Suprapubic skin (tissue), 4 donors: ENCODE measurements around the gene EMP3. TPM values are rescaled to one million over a fixed set of nuclear protein-coding genes. Genes with fewer than 3 reads are reported as not detected.
"Not testable (repeated sequence)": the region's sequence is repeated elsewhere in the genome, so short reads cannot be mapped to it uniquely, and the experiment has no call there.

Source experiments
- DNase-seq, 2 donors: peaks; one replicate each; pipeline ENCODE4 v3.0.0-alpha.2; 2019; ENCODE audit warnings: low spot score in 2 of 2
- H3K27ac ChIP-seq: fragments of 200-600 bp; sonication (generic); one replicate; pipeline ENCODE4 v1.5.1; 2019
- H3K27me3 ChIP-seq: fragments of 200-600 bp; sonication (generic); one replicate; pipeline ENCODE4 v1.5.1; 2019
- H3K36me3 ChIP-seq: fragments of 200-600 bp; sonication (generic); one replicate; pipeline ENCODE4 v1.5.1; 2019
- H3K4me1 ChIP-seq: fragments of 200-600 bp; sonication (generic); one replicate; pipeline ENCODE4 v1.5.1; 2019
- H3K4me3 ChIP-seq: fragments of 200-600 bp; sonication (generic); one replicate; pipeline ENCODE4 v1.5.1; 2019; ENCODE audit warnings: mild to moderate bottlenecking
- H3K9me3 ChIP-seq: fragments of 200-600 bp; sonication (generic); one replicate; pipeline ENCODE4 v1.5.1; 2019
- EP300 ChIP-seq: sonication (generic); formaldehyde crosslinking; IDR thresholded peaks from one replicate; pipeline ENCODE4 v1.6.1; 2017; ENCODE audit warnings: antibody characterized with exemption
- POLR2A ChIP-seq, 2 donors: fragments of 450-650 bp; IDR thresholded peaks; one replicate each; pipeline ENCODE4 v1.6.1; 2017; ENCODE audit warnings: antibody characterized with exemption in 2 of 2, mild to moderate bottlenecking in 2 of 2, moderate library complexity in 2 of 2
- POLR2AphosphoS5 ChIP-seq, 3 donors: sonication (generic); formaldehyde crosslinking; IDR thresholded peaks; one replicate each; pipeline ENCODE4 v1.6.1; 2017; ENCODE audit warnings: antibody characterized with exemption in 3 of 3
- WGBS: methylation state at CpG from one replicate; pipeline ENCODE4 v1.1.5; 2018; 5-methylcytosine and 5-hydroxymethylcytosine counted together
- total RNA-seq, 4 donors: library from RNA; depleted of rRNA; stranded (reverse); fragments of >200 nt; gene quantifications; one replicate each; pipeline ENCODE4 v1.1.0, GENCODE V29; 2016
- TF ChIP-seq, protein P1 (sequence below), 2 donors: fragments of 200-600 bp in 1 of 2; fragments of 450-650 bp in 1 of 2; sonication (generic) in 1 of 2; IDR thresholded peaks; one replicate each; pipeline ENCODE4 v1.5.1; 2016 to 2019; ENCODE audit warnings: antibody characterized with exemption in 2 of 2, mild to moderate bottlenecking in 1 of 2, moderate library complexity in 1 of 2

EMP3 gene
- total RNA-seq, 4 donors from 2014 or later: 9.3 to 22.5 (median 13.2) TPM

DNA sequence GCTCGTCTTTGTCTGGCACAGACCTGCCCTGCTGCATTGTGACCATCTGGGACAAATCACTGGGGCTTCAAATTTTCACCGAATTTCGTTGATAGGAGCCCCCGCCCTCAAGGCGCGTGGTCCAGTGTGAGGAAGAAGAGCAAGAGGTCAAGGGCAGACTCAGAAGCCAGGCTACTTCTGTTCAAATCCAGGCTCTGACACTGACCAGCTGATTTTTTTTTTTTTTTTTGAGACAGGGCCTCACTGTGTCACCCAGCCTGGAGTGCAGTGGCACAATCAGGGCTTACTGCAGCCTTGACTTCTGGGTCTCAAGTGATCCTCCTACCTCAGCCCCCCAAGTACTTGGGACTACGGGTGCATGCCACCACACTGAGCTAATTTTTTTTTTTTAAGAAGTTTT lies 46.0 kb downstream of the EMP3 start:
- WGBS: 74% methylated on average over 7 of the region's 7 CpGs
- Histone ChIP-seq H3K4me3 (no peak overlapping the region), H3K4me1 (no peaks in the 10 kb centered on the region), H3K27me3 (no peaks in the 10 kb centered on the region), H3K9me3 (no peaks in the 10 kb centered on the region), H3K27ac (no peak overlapping the region), H3K36me3 (no peaks in the 10 kb centered on the region)
- no peak for DNase-seq
- TF ChIP-seq EP300 (no peak), POLR2AphosphoS5 (IDR thresholded peaks at IDR 0.05) (no peak), POLR2A (IDR thresholded peaks at IDR 0.05) (no peak)
- TF ChIP-seq, protein P1, sequence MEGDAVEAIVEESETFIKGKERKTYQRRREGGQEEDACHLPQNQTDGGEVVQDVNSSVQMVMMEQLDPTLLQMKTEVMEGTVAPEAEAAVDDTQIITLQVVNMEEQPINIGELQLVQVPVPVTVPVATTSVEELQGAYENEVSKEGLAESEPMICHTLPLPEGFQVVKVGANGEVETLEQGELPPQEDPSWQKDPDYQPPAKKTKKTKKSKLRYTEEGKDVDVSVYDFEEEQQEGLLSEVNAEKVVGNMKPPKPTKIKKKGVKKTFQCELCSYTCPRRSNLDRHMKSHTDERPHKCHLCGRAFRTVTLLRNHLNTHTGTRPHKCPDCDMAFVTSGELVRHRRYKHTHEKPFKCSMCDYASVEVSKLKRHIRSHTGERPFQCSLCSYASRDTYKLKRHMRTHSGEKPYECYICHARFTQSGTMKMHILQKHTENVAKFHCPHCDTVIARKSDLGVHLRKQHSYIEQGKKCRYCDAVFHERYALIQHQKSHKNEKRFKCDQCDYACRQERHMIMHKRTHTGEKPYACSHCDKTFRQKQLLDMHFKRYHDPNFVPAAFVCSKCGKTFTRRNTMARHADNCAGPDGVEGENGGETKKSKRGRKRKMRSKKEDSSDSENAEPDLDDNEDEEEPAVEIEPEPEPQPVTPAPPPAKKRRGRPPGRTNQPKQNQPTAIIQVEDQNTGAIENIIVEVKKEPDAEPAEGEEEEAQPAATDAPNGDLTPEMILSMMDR (IDR thresholded peaks at IDR 0.05): no peak

DNA sequence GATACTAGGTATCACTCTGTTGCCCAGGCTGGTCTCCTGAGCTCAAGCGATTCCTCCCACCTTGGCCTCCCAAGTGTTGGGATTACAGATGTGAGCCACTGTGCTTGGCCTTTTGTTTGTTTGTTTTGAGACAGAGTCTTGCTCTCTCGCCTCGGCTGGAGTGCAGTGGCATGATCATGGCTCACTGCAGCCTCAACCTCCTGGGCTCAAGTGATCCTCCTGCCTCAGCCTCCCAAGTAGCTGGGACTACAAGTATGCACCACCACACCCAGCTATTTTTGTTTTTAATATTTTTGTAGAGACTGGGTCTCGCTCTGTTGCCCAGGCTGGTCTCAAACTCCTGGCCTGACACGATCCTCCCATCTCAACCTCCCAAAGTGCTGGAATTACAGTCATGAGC lies 46.4 kb downstream of the EMP3 start:
- not testable (repeated sequence) for H3K9me3 ChIP-seq, H3K4me3 ChIP-seq, H3K4me1 ChIP-seq, H3K27me3 ChIP-seq, H3K36me3 ChIP-seq, DNase-seq, H3K27ac ChIP-seq
- WGBS: 98% methylated on average over 5 of the region's 5 CpGs

DNA sequence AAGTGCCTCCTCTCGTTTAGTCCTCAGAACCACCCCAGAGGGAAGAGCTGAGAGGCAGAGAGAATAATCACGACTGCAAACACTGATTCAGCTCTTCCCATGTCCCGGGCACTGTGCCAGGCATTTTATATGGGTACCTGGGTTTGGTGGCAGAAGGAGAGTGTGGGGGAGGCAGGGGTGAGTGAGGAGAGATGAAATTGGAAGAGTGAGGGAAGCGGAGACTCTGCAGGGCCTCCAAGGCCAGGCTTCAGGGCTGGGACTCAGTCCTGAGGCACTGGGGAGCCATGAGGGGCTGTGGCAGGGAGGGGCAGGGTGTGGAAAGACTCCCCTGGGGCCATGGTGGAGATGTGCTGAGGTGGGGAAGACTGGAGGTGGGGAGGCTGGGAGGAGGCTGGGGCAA lies 47.6 kb downstream of the EMP3 start:
- Histone ChIP-seq H3K27me3 (no peaks in the 10 kb centered on the region), H3K36me3 (no peaks in the 10 kb centered on the region), H3K27ac (no peak overlapping the region), H3K9me3 (no peaks in the 10 kb centered on the region), H3K4me1 (no peaks in the 10 kb centered on the region), H3K4me3 (no peak overlapping the region)
- no peak for TF ChIP-seq POLR2A (IDR thresholded peaks at IDR 0.05)
- no peak for TF ChIP-seq EP300
- TF ChIP-seq POLR2AphosphoS5 (IDR thresholded peaks at IDR 0.05): no peak
- TF ChIP-seq, protein P1 (IDR thresholded peaks at IDR 0.05): no peak
- no peak for DNase-seq
- WGBS: 58% methylated on average over 4 of the region's 4 CpGs

DNA sequence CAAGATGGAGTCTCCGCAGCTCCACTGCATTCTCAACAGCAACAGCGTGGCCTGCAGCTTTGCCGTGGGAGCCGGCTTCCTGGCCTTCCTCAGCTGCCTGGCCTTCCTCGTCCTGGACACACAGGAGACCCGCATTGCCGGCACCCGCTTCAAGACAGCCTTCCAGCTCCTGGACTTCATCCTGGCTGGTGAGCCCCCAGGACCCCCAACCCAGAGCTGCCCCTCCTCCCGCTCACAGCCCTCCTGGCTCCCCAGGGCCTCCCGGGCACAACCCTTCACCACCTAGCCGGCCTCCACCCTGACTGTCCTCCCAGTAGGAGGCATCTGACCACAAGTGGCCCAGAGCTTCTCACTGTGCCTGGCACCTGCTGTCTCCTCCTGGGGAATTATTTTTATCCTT lies 48.2 kb downstream of the EMP3 start:
- H3K4me1 ChIP-seq: no peaks in the 10 kb centered on the region
- no peak overlapping the region for H3K4me3 ChIP-seq
- H3K27ac ChIP-seq: no peak overlapping the region
- H3K9me3 ChIP-seq: no peaks in the 10 kb centered on the region
- no peaks in the 10 kb centered on the region for H3K36me3 ChIP-seq
- no peaks in the 10 kb centered on the region for H3K27me3 ChIP-seq
- 93% methylated on average over 11 of the region's 11 CpGs for WGBS
- TF ChIP-seq POLR2AphosphoS5 (IDR thresholded peaks at IDR 0.05): no peak
- no peak for TF ChIP-seq POLR2A (IDR thresholded peaks at IDR 0.05)
- TF ChIP-seq, protein P1 (IDR thresholded peaks at IDR 0.05): no peak
- TF ChIP-seq EP300: no peak
- no peak for DNase-seq

DNA sequence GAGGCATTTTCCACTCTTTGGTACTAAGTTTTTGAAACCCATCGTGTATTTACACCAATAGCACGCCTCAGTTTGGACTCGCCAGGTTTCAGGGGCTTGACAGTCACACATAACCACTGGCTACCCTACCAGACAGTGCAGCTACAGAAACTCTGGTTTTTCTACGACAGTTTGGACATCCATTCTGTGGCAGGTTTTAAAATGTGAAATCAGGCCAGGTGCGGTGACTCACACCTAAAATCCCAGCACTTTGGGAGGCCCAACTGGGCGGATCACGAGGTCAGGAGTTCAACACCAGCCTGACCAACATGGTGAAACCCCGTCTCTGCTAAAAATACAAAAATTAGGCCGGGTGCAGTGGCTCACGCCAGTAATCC lies 52.8 kb downstream of the EMP3 start:
- Histone ChIP-seq H3K4me1 (no peaks in the 10 kb centered on the region), H3K4me3 (no peak overlapping the region), H3K27ac (no peak overlapping the region), H3K9me3 (no peaks in the 10 kb centered on the region), H3K36me3 (peaks cover 21% of the 10 kb centered on the region), H3K27me3 (no peaks in the 10 kb centered on the region)
- TF ChIP-seq EP300 (no peak), POLR2AphosphoS5 (IDR thresholded peaks at IDR 0.05) (no peak), POLR2A (IDR thresholded peaks at IDR 0.05) (no peak)
- TF ChIP-seq, protein P1 (IDR thresholded peaks at IDR 0.05): no peak
- WGBS: 89% methylated on average over 10 of the region's 10 CpGs
- no peak for DNase-seq

DNA sequence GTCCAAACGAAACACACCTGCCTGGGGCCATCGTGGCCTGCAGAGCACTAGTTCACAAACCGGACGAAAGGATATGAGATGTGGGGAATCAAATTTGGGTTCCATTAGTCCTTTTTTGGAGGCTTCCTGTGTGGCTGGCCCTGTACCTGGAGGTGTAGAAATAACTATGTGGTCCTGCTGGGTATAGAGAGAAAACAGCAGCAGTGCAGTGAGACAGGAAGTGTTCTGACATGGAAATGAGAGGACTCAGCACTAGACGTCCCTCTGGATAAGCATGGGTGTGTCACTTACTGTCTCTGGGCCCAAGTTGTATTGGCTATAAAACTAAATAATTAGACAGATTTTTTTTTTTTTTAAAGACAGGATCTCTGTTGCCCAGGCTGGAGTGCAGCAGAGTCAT lies 53.7 kb downstream of the EMP3 start:
- DNase-seq: no peak
- WGBS: 72% methylated on average over 5 of the region's 5 CpGs
- H3K9me3 ChIP-seq: no peaks in the 10 kb centered on the region
- no peak overlapping the region for H3K4me3 ChIP-seq
- TF ChIP-seq POLR2AphosphoS5 (IDR thresholded peaks at IDR 0.05) (no peak), POLR2A (IDR thresholded peaks at IDR 0.05) (no peak), EP300 (no peak)
- TF ChIP-seq, protein P1 (IDR thresholded peaks at IDR 0.05): no peak
- H3K27ac ChIP-seq: no peak overlapping the region
- H3K4me1 ChIP-seq: no peaks in the 10 kb centered on the region
- H3K36me3 ChIP-seq: peaks cover 30% of the 10 kb centered on the region
- no peaks in the 10 kb centered on the region for H3K27me3 ChIP-seq
